ENCODE results near the gene ORC1. TPM values are rescaled to one million over a fixed set of nuclear protein-coding genes. Genes with fewer than 3 reads are reported as not detected.

ORC1 gene
- total RNA-seq, 1 experiment from 2014 or later: 17.2 TPM

GRCh38 chr1:52358851-52359497, 45.2 kb downstream of the ORC1 start:
- no peaks in the 10 kb centered on the region for H3K9me3 Mint-ChIP-seq (ENCODE audit: low read depth, unreplicated experiment)
- peaks cover 42% of the 10 kb centered on the region for H3K36me3 Mint-ChIP-seq (ENCODE audit: insufficient read depth, unreplicated experiment)
- no TSS peak for BruUV-seq (replicated peaks)
- CTCF ChIA-PET: no interaction called here
- no peak overlapping the region for H3K4me3 Mint-ChIP-seq (ENCODE audit: low read depth, unreplicated experiment)
- H3K4me1 Mint-ChIP-seq (ENCODE audit: low read depth, unreplicated experiment): no peaks in the 10 kb centered on the region
- intact Hi-C loops (cut with micrococcal nuclease; ENCODE audit: unreplicated experiment): no loop called here
- H3K27ac Mint-ChIP-seq (ENCODE audit: unreplicated experiment): no peak overlapping the region
- no peak for DNase-seq
- no peak for TF ChIP-seq CTCF (IDR thresholded peaks at IDR 0.05; ENCODE audit: unreplicated experiment)
- H3K27me3 Mint-ChIP-seq (ENCODE audit: unreplicated experiment): no peaks in the 10 kb centered on the region

- intact Hi-C loops (cut with micrococcal nuclease; ENCODE audit: unreplicated experiment): no loop called here
- Mint-ChIP-seq H3K9me3 (ENCODE audit: low read depth, unreplicated experiment) (no peaks in the 10 kb centered on the region), H3K4me3 (ENCODE audit: low read depth, unreplicated experiment) (no peak overlapping the region), H3K4me1 (ENCODE audit: low read depth, unreplicated experiment) (no peaks in the 10 kb centered on the region), H3K27ac (ENCODE audit: unreplicated experiment) (no peak overlapping the region), H3K36me3 (ENCODE audit: insufficient read depth, unreplicated experiment) (peaks cover 47% of the 10 kb centered on the region), H3K27me3 (ENCODE audit: unreplicated experiment) (no peaks in the 10 kb centered on the region)
- DNase-seq: no peak
- no peak for TF ChIP-seq CTCF (IDR thresholded peaks at IDR 0.05; ENCODE audit: unreplicated experiment)
- BruUV-seq (replicated peaks): no TSS peak
- CTCF ChIA-PET: interaction anchor here (0.6 kb wide), 1 partner anchor 42 kb away, joined by 4 read pairs; no protein-coding TSS in a partner anchor
These were observed 46.8 kb downstream of the ORC1 start for GRCh38 chr1:52357397-52357796.

GRCh38 chr1:52356818-52357355, 47.3 kb downstream of the ORC1 start:
- no peak overlapping the region for H3K27ac Mint-ChIP-seq (ENCODE audit: unreplicated experiment)
- no peak overlapping the region for H3K4me3 Mint-ChIP-seq (ENCODE audit: low read depth, unreplicated experiment)
- no peaks in the 10 kb centered on the region for H3K4me1 Mint-ChIP-seq (ENCODE audit: low read depth, unreplicated experiment)
- no peaks in the 10 kb centered on the region for H3K9me3 Mint-ChIP-seq (ENCODE audit: low read depth, unreplicated experiment)
- no peaks in the 10 kb centered on the region for H3K27me3 Mint-ChIP-seq (ENCODE audit: unreplicated experiment)
- DNase-seq: no peak
- CTCF ChIA-PET: interaction anchor here (0.6 kb wide), 1 partner anchor 42 kb away, joined by 4 read pairs; no protein-coding TSS in a partner anchor
- no TSS peak for BruUV-seq (replicated peaks)
- peaks cover 45% of the 10 kb centered on the region for H3K36me3 Mint-ChIP-seq (ENCODE audit: insufficient read depth, unreplicated experiment)
- intact Hi-C loops (cut with micrococcal nuclease; ENCODE audit: unreplicated experiment): no loop called here
- no peak for TF ChIP-seq CTCF (IDR thresholded peaks at IDR 0.05; ENCODE audit: unreplicated experiment)

- Mint-ChIP-seq H3K9me3 (ENCODE audit: low read depth, unreplicated experiment) (no peaks in the 10 kb centered on the region), H3K36me3 (ENCODE audit: insufficient read depth, unreplicated experiment) (peaks cover 36% of the 10 kb centered on the region), H3K4me3 (ENCODE audit: low read depth, unreplicated experiment) (no peak overlapping the region), H3K4me1 (ENCODE audit: low read depth, unreplicated experiment) (no peaks in the 10 kb centered on the region), H3K27me3 (ENCODE audit: unreplicated experiment) (no peaks in the 10 kb centered on the region), H3K27ac (ENCODE audit: unreplicated experiment) (no peak overlapping the region)
- no peak for TF ChIP-seq CTCF (IDR thresholded peaks at IDR 0.05; ENCODE audit: unreplicated experiment)
- no peak for DNase-seq
- intact Hi-C loops (cut with micrococcal nuclease; ENCODE audit: unreplicated experiment): no loop called here
- BruUV-seq (replicated peaks): no TSS peak
- CTCF ChIA-PET: no interaction called here
These were observed 48.2 kb downstream of the ORC1 start for GRCh38 chr1:52355847-52356505.

All from Calu3 (cell line).